HepG2 (cell line): Measurements from ENCODE around the gene CA11. TPM values are rescaled to one million over a fixed set of nuclear protein-coding genes. Genes with fewer than 3 reads are reported as not detected.

Source experiments
- CHD2 ChIP-seq: IDR thresholded peaks from 2 replicates; pipeline ENCODE4 v1.6.1; 2011; ENCODE audit warnings: low read depth, low read length, improper control_type of control experiment
- ETV6 ChIP-seq: sonication (generic); formaldehyde crosslinking; conservative IDR thresholded peaks from 2 replicates; pipeline ENCODE4 v1.4.0; 2020; ENCODE audit warnings: missing genetic modification reagents
- GATAD1 ChIP-seq: IDR thresholded peaks from 2 replicates; pipeline ENCODE4 v1.6.1; 2016; ENCODE audit warnings: missing genetic modification reagents, missing compliant biosample characterization
- HINFP ChIP-seq: sonication (generic); formaldehyde crosslinking; IDR thresholded peaks from 2 replicates; pipeline ENCODE4 v1.4.0; 2020; ENCODE audit warnings: low read depth, mild to moderate bottlenecking, missing genetic modification reagents
- MTA1 ChIP-seq: sonication (generic); formaldehyde crosslinking; IDR thresholded peaks from 2 replicates; pipeline ENCODE4 v1.4.0; 2020; ENCODE audit warnings: missing genetic modification reagents, mild to moderate bottlenecking, borderline replicate concordance
- PAX8 ChIP-seq: sonication (generic); formaldehyde crosslinking; IDR thresholded peaks from 2 replicates; pipeline ENCODE4 v1.8.0; 2022; ENCODE audit warnings: mild to moderate bottlenecking, missing genetic modification reagents, borderline replicate concordance
- POLR2G ChIP-seq: fragments of 200-400 bp; formaldehyde crosslinking; IDR thresholded peaks from 2 replicates; pipeline ENCODE4 v1.6.1; 2018; ENCODE audit warnings: mild to moderate bottlenecking, low read depth, low read length, moderate library complexity
- SMC3 ChIP-seq: IDR thresholded peaks from 2 replicates; pipeline ENCODE4 v1.6.1; 2011; ENCODE audit warnings: low read length, improper control_type of control experiment
- ZNF264 ChIP-seq: sonication (generic); formaldehyde crosslinking; IDR thresholded peaks from 2 replicates; pipeline ENCODE4 v1.4.0; 2020; ENCODE audit warnings: missing genetic modification reagents
- ZNF382 ChIP-seq: sonication (generic); formaldehyde crosslinking; IDR thresholded peaks from 2 replicates; pipeline ENCODE4 v1.5.0; 2020; ENCODE audit warnings: missing genetic modification reagents, mild to moderate bottlenecking, borderline replicate concordance
- ZNF615 ChIP-seq: sonication (generic); formaldehyde crosslinking; IDR thresholded peaks from 2 replicates; pipeline ENCODE4 v1.5.0; 2020; ENCODE audit warnings: mild to moderate bottlenecking, missing genetic modification reagents, borderline replicate concordance
- ZNF674 ChIP-seq: sonication (generic); formaldehyde crosslinking; IDR thresholded peaks from 2 replicates; pipeline ENCODE4 v1.5.0; 2020; ENCODE audit warnings: low read depth, mild to moderate bottlenecking, missing genetic modification reagents
- ZNF704 ChIP-seq: sonication (generic); formaldehyde crosslinking; IDR thresholded peaks from 2 replicates; pipeline ENCODE4 v1.8.1; 2023; ENCODE audit warnings: mild to moderate bottlenecking, inconsistent platforms, moderate library complexity, missing genetic modification reagents, borderline replicate concordance
- polyA plus RNA-seq, 8 experiments: library from polyadenylated mRNA; depleted of rRNA in 3 of 8; stranded (reverse) in 7 of 8; unstranded in 1 of 8; fragments of >200 nt; fragmentation: Illumina TruSeq in 4 of 8; extraction: Trizol in 4 of 8; gene quantifications; 2 replicates each; pipeline versions ENCODE4 v1.2.1 to v1.2.3, GENCODE V29; 2011 to 2016; ENCODE audit warnings: low read depth in 4 of 8, missing spikeins in 1 of 8, mixed read lengths in 1 of 8; ENCODE audit not compliant: insufficient read depth in 1 of 8
- total RNA-seq, 5 experiments: library from RNA; depleted of rRNA; stranded (reverse); fragments of >200 nt; fragmentation: Illumina TruSeq; extraction: Trizol; gene quantifications; 2 replicates each; pipeline ENCODE4 v1.2.3, GENCODE V29; 2016; ENCODE audit warnings: low read depth in 1 of 5
- TF ChIP-seq, protein P1 (sequence below): sonication (generic); formaldehyde crosslinking; IDR thresholded peaks from 2 replicates; pipeline ENCODE4 v1.8.1; 2023; ENCODE audit warnings: mild to moderate bottlenecking, missing genetic modification reagents
- TF ChIP-seq, protein P2 (sequence below): sonication (generic); formaldehyde crosslinking; IDR thresholded peaks from 2 replicates; pipeline ENCODE4 v1.5.0; 2020; ENCODE audit warnings: mild to moderate bottlenecking, missing genetic modification reagents
- TF ChIP-seq, protein P3 (sequence below): sonication (generic); formaldehyde crosslinking; conservative IDR thresholded peaks from 2 replicates; pipeline ENCODE4 v1.4.0; 2020; ENCODE audit warnings: missing genetic modification reagents
- TF ChIP-seq, protein P4 (sequence below): IDR thresholded peaks from 2 replicates; pipeline ENCODE4 v1.6.1; 2012; ENCODE audit warnings: inconsistent platforms
- TF ChIP-seq, protein P5 (sequence below): sonication (generic); formaldehyde crosslinking; IDR thresholded peaks from 2 replicates; pipeline ENCODE4 v1.9.0; 2022; ENCODE audit warnings: low read depth, missing genetic modification reagents

CA11 gene
- total and polyA plus RNA-seq, 2 of the 13 experiments (the other 11 are each of a cell fraction or from before 2014, with no cell fraction given): 0.41 to 0.58 TPM

- TF ChIP-seq, protein P1, sequence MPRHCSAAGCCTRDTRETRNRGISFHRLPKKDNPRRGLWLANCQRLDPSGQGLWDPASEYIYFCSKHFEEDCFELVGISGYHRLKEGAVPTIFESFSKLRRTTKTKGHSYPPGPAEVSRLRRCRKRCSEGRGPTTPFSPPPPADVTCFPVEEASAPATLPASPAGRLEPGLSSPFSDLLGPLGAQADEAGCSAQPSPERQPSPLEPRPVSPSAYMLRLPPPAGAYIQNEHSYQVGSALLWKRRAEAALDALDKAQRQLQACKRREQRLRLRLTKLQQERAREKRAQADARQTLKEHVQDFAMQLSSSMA (CRISPR knock-in tag): no peak
- no peak for TF ChIP-seq CHD2
- no peak for TF ChIP-seq HINFP (CRISPR knock-in tag)
- TF ChIP-seq MTA1 (CRISPR knock-in tag): peak; percentile 35; the same call in 1 of the 2 replicates
- TF ChIP-seq, protein P2, sequence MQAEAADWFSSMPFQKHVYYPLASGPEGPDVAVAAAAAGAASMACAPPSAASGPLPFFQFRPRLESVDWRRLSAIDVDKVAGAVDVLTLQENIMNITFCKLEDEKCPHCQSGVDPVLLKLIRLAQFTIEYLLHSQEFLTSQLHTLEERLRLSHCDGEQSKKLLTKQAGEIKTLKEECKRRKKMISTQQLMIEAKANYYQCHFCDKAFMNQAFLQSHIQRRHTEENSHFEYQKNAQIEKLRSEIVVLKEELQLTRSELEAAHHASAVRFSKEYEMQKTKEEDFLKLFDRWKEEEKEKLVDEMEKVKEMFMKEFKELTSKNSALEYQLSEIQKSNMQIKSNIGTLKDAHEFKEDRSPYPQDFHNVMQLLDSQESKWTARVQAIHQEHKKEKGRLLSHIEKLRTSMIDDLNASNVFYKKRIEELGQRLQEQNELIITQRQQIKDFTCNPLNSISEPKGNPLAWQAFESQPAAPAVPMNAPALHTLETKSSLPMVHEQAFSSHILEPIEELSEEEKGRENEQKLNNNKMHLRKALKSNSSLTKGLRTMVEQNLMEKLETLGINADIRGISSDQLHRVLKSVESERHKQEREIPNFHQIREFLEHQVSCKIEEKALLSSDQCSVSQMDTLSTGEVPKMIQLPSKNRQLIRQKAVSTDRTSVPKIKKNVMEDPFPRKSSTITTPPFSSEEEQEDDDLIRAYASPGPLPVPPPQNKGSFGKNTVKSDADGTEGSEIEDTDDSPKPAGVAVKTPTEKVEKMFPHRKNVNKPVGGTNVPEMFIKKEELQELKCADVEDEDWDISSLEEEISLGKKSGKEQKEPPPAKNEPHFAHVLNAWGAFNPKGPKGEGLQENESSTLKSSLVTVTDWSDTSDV (CRISPR knock-in tag): no peak
- peak; percentile 51; the same call in 1 of the 2 replicates for TF ChIP-seq GATAD1 (CRISPR knock-in tag)
- TF ChIP-seq PAX8 (CRISPR knock-in tag): no peak
- no peak for TF ChIP-seq ZNF704 (CRISPR knock-in tag)
- no peak for TF ChIP-seq POLR2G
- TF ChIP-seq ZNF615 (CRISPR knock-in tag): no peak
- TF ChIP-seq SMC3: peak; percentile 25; the same call in 1 of the 2 replicates
- TF ChIP-seq ZNF264: no peak
- no peak for TF ChIP-seq ETV6
- TF ChIP-seq ZNF382 (CRISPR knock-in tag): no peak
- TF ChIP-seq, protein P3, sequence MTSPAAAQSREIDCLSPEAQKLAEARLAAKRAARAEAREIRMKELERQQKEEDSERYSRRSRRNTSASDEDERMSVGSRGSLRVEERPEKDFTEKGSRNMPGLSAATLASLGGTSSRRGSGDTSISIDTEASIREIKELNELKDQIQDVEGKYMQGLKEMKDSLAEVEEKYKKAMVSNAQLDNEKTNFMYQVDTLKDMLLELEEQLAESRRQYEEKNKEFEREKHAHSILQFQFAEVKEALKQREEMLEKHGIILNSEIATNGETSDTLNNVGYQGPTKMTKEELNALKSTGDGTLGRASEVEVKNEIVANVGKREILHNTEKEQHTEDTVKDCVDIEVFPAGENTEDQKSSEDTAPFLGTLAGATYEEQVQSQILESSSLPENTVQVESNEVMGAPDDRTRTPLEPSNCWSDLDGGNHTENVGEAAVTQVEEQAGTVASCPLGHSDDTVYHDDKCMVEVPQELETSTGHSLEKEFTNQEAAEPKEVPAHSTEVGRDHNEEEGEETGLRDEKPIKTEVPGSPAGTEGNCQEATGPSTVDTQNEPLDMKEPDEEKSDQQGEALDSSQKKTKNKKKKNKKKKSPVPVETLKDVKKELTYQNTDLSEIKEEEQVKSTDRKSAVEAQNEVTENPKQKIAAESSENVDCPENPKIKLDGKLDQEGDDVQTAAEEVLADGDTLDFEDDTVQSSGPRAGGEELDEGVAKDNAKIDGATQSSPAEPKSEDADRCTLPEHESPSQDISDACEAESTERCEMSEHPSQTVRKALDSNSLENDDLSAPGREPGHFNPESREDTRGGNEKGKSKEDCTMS: no peak
- TF ChIP-seq, protein P4, sequence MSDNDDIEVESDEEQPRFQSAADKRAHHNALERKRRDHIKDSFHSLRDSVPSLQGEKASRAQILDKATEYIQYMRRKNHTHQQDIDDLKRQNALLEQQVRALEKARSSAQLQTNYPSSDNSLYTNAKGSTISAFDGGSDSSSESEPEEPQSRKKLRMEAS: peak; percentile 69
- no peak for TF ChIP-seq ZNF674
- TF ChIP-seq, protein P5, sequence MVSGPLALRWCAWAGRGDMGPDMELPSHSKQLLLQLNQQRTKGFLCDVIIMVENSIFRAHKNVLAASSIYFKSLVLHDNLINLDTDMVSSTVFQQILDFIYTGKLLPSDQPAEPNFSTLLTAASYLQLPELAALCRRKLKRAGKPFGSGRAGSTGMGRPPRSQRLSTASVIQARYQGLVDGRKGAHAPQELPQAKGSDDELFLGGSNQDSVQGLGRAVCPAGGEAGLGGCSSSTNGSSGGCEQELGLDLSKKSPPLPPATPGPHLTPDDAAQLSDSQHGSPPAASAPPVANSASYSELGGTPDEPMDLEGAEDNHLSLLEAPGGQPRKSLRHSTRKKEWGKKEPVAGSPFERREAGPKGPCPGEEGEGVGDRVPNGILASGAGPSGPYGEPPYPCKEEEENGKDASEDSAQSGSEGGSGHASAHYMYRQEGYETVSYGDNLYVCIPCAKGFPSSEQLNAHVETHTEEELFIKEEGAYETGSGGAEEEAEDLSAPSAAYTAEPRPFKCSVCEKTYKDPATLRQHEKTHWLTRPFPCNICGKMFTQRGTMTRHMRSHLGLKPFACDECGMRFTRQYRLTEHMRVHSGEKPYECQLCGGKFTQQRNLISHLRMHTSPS (CRISPR knock-in tag): no peak
Measured at GRCh38 chr19:48646001-48646721, at the start of gene CA11 (continued).
